Activated CD4-positive, alpha-beta T cell treated with anti-CD3 and anti-CD28 coated beads for 1 hour (primary cell): ENCODE data around the gene SART1.

ENCODE experiments used
- DNase-seq: peaks from one replicate; pipeline ENCODE4 v3.0.0-alpha.2; 2020

The SART1 gene

GRCh38 chr11:65968600-65969482 lies 7.3 kb downstream of the SART1 start:
- no peak for DNase-seq

- DNase-seq: no peak
Observed at GRCh38 chr11:65972116-65972515, 10.6 kb downstream of the SART1 start.

GRCh38 chr11:65973439-65974110 lies 12.0 kb downstream of the SART1 start:
- DNase-seq: no peak

- no peak for DNase-seq
Observed at GRCh38 chr11:65975771-65976170, 14.2 kb downstream of the SART1 start.

- no peak for DNase-seq
Observed at GRCh38 chr11:65976216-65977176, 15.0 kb downstream of the SART1 start.

- DNase-seq: no peak
Observed at GRCh38 chr11:65977621-65978390, 16.3 kb downstream of the SART1 start.

GRCh38 chr11:65978391-65979238 lies 17.1 kb downstream of the SART1 start:
- no peak for DNase-seq

GRCh38 chr11:65979261-65979759 lies 17.8 kb downstream of the SART1 start:
- DNase-seq: no peak

GRCh38 chr11:65981101-65981740 lies 19.7 kb downstream of the SART1 start:
- DNase-seq: no peak

GRCh38 chr11:65981972-65982823 lies 20.7 kb downstream of the SART1 start:
- DNase-seq: no peak

- no peak for DNase-seq
Observed at GRCh38 chr11:65982824-65983588, 21.5 kb downstream of the SART1 start.

- no peak for DNase-seq
Observed at GRCh38 chr11:65983589-65983987, 22.1 kb downstream of the SART1 start.

GRCh38 chr11:65987336-65987735 lies 25.8 kb downstream of the SART1 start:
- no peak for DNase-seq

GRCh38 chr11:65988791-65989592 lies 27.5 kb downstream of the SART1 start:
- DNase-seq: peak; percentile 85

- no peak for DNase-seq
Observed at GRCh38 chr11:65992056-65992455, 30.5 kb downstream of the SART1 start.

GRCh38 chr11:65997286-65997685 lies 35.8 kb downstream of the SART1 start:
- no peak for DNase-seq

GRCh38 chr11:66001942-66002647 lies 40.6 kb downstream of the SART1 start, which contains the start of the genes BANF1 and EIF1AD:
TSS of gene BANF1 (plus strand) at chr11:66002503. CDS start at chr11:66003251, 748 bp downstream.
TSS of gene EIF1AD (minus strand) at chr11:66002157. CDS start at chr11:66000389, 1,768 bp downstream.
- DNase-seq: peak; percentile 88
